PC-3 (cell line): ENCODE measurements around the gene DRD2. TPM values are rescaled to one million over a fixed set of nuclear protein-coding genes. Genes with fewer than 3 reads are reported as not detected.

Experiments
- ATAC-seq: fragments of 200-7000 bp; cut with Tn5 transposase; 2 replicates; pipeline ENCODE4 v1.9.1; 2020; ENCODE audit warnings: mild to moderate bottlenecking, moderate library complexity
- BruUV-seq: library from RNA; stranded (reverse); fragments of 400-500 nt; replicated peaks from 2 replicates; lab custom pipeline; 2021; lab: Mats Ljungman, UMichigan
- CTCF ChIA-PET: fragments of 300-600 bp; sonication (Branson Sonifier 250); formaldehyde crosslinking; loops from one replicate; lab custom pipeline; 2022; ENCODE audit warnings: antibody characterized with exemption; lab: Charles Lee
- POLR2A ChIA-PET: fragments of 300-600 bp; sonication (Branson Sonifier 250); formaldehyde crosslinking; loops from one replicate; lab custom pipeline; 2022; ENCODE audit warnings: antibody characterized with exemption; ENCODE audit not compliant: unreplicated experiment; lab: Charles Lee
- DNase-seq: peaks from one replicate; pipeline ENCODE4 v3.0.0-alpha.2; 2015
- H2AFZ ChIP-seq: fragments of 300-600 bp; sonication (generic); 2 replicates; pipeline ENCODE4 v1.6.0; 2016; ENCODE audit warnings: antibody characterized with exemption, low read length
- H3F3A ChIP-seq: fragments of 300-600 bp; sonication (generic); one replicate; pipeline ENCODE4 v1.6.0; 2017; ENCODE audit warnings: antibody characterized with exemption, low read length, control low read depth, mild to moderate bottlenecking; ENCODE audit not compliant: unreplicated experiment
- H3K27ac ChIP-seq: fragments of 300-600 bp; sonication (generic); 2 replicates; pipeline ENCODE4 v1.5.1; 2016; ENCODE audit warnings: mild to moderate bottlenecking, low read length
- H3K27me3 ChIP-seq: fragments of 300-600 bp; sonication (generic); 2 replicates; pipeline ENCODE4 v1.6.1; 2016; ENCODE audit warnings: low read length, mixed read lengths
- H3K36me3 ChIP-seq: fragments of 300-600 bp; sonication (generic); 2 replicates; pipeline ENCODE4 v1.6.1; 2016; ENCODE audit warnings: low read depth, mixed run types, low read length, mixed read lengths
- H3K4me1 ChIP-seq: fragments of 300-600 bp; sonication (generic); 2 replicates; pipeline ENCODE4 v1.5.1; 2016; ENCODE audit warnings: low read length; ENCODE audit not compliant: insufficient read depth
- H3K4me2 ChIP-seq: fragments of 300-600 bp; sonication (generic); 2 replicates; pipeline ENCODE4 v1.6.0; 2016; ENCODE audit warnings: low read length
- H3K4me3 ChIP-seq: fragments of 300-600 bp; sonication (generic); 2 replicates; pipeline ENCODE4 v1.5.1; 2016; ENCODE audit warnings: mild to moderate bottlenecking, low read length, mixed read lengths
- H3K79me2 ChIP-seq: fragments of 300-600 bp; sonication (generic); 2 replicates; pipeline ENCODE4 v1.6.1; 2017; ENCODE audit warnings: low read length, mixed read lengths
- H3K9ac ChIP-seq: fragments of 300-600 bp; sonication (generic); 2 replicates; pipeline ENCODE4 v1.6.0; 2016; ENCODE audit warnings: mild to moderate bottlenecking, low read length
- H3K9me2 ChIP-seq: fragments of 300-600 bp; sonication (generic); replicated peaks from 2 replicates; pipeline ENCODE4 v1.6.1; 2016; ENCODE audit warnings: mixed run types, low read length, mixed read lengths
- H3K9me3 ChIP-seq: fragments of 300-600 bp; sonication (generic); 2 replicates; pipeline ENCODE4 v1.6.1; 2016; ENCODE audit warnings: low read length, mixed read lengths
- H4K20me1 ChIP-seq: fragments of 300-600 bp; sonication (generic); 2 replicates; pipeline ENCODE4 v1.6.1; 2016; ENCODE audit warnings: low read length, mixed read lengths
- CTCF ChIP-seq: fragments of 300-600 bp; sonication (generic); conservative IDR thresholded peaks from 2 replicates; pipeline ENCODE4 v1.5.1; 2017; ENCODE audit warnings: antibody characterized with exemption, low read depth, mild to moderate bottlenecking, low read length
- EZH2 ChIP-seq: fragments of 300-600 bp; sonication (generic); IDR thresholded peaks from one replicate; pipeline ENCODE4 v1.6.1; 2017; ENCODE audit warnings: antibody characterized with exemption, mild to moderate bottlenecking, low read length; ENCODE audit not compliant: unreplicated experiment
- EZH2phosphoT487 ChIP-seq: fragments of 300-600 bp; sonication (generic); IDR thresholded peaks from 2 replicates; pipeline ENCODE4 v1.6.1; 2018; ENCODE audit warnings: mild to moderate bottlenecking, antibody characterized with exemption, low read length, borderline replicate concordance
- intact Hi-C: fragments of 100-400 bp; cut with micrococcal nuclease; formaldehyde crosslinking; loops from 2 replicates; pipeline ENCODE4 v1.9.0; 2023
- total RNA-seq: library from RNA; depleted of rRNA; stranded (reverse); fragments of >200 nt; gene quantifications from 2 replicates; pipeline ENCODE4 v1.2.3, GENCODE V29; 2014

DRD2 gene
- total RNA-seq, 1 experiment from 2014 or later, result not detected

- Histone ChIP-seq H3K79me2 (no peaks in the 10 kb centered on the region), H4K20me1 (no peaks in the 10 kb centered on the region), H3K4me3 (no peak overlapping the region), H3K36me3 (no peaks in the 10 kb centered on the region), H3K4me1 (no peaks in the 10 kb centered on the region), H3K9ac (no peak overlapping the region), H3K9me2 (no peaks in the 10 kb centered on the region), H3K9me3 (no peaks in the 10 kb centered on the region), H3K27me3 (peaks cover 16% of the 10 kb centered on the region; the same call in 1 of the 2 replicates), H2AFZ (no peak overlapping the region), H3K4me2 (no peak overlapping the region), H3F3A (no peaks in the 10 kb centered on the region), H3K27ac (no peak overlapping the region)
- TF ChIP-seq CTCF (no peak), EZH2phosphoT487 (no peak)
- peak; percentile 45; the same call in 1 of the 2 replicates for ATAC-seq
- ChIA-PET POLR2A (no interaction called here), CTCF (no interaction called here)
- intact Hi-C loops, result no loop called here
- BruUV-seq, result no TSS peak
- DNase-seq, result peak; percentile 76
Observed at GRCh38 chr11:113401718-113402117, 73.5 kb downstream of the DRD2 start.

GRCh38 chr11:113400631-113401230 is 74.5 kb downstream of the DRD2 start:
- Histone ChIP-seq H3K9ac (no peak overlapping the region), H3F3A (no peaks in the 10 kb centered on the region), H3K27ac (no peak overlapping the region), H4K20me1 (no peaks in the 10 kb centered on the region), H3K79me2 (no peaks in the 10 kb centered on the region), H2AFZ (no peak overlapping the region), H3K9me2 (no peaks in the 10 kb centered on the region), H3K9me3 (no peaks in the 10 kb centered on the region), H3K4me1 (no peaks in the 10 kb centered on the region), H3K27me3 (peaks cover 16% of the 10 kb centered on the region; the same call in 1 of the 2 replicates), H3K4me3 (no peak overlapping the region), H3K4me2 (no peak overlapping the region), H3K36me3 (no peaks in the 10 kb centered on the region)
- TF ChIP-seq EZH2 (no peak), EZH2phosphoT487 (no peak), CTCF (no peak)
- ChIA-PET POLR2A (no interaction called here), CTCF (no interaction called here)
- ATAC-seq (no peak), DNase-seq (no peak)
- intact Hi-C loops, result no loop called here
- no TSS peak for BruUV-seq

DNA sequence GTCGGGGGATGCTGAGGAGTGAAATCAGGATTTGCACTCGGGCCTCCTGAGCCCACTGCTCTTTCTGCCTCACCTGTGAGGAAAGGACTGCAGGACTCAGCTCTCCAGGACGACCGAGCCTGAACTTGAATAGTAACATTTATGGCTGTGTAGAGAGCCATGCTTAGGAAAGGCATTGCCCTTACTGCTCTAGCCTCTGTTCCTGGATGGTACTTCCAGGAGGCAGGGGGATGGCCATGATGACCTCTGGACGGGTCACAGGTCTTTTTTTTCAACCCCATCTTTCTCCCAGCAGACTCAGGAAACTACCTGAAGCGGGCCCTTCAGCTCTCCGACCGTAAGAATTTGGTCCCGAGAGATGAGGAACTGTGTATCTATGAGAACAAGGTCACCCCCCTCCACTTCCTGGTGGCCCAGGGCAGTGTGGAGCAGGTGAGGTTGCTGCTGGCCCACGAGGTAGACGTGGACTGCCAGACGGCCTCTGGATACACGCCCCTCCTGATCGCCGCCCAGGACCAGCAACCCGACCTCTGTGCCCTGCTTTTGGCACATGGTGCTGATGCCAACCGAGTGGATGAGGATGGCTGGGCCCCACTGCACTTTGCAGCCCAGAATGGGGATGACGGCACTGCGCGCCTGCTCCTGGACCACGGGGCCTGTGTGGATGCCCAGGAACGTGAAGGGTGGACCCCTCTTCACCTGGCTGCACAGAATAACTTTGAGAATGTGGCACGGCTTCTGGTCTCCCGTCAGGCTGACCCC is 76.3 kb downstream of the DRD2 start:
- Histone ChIP-seq H3K79me2 (no peaks in the 10 kb centered on the region), H3K36me3 (no peaks in the 10 kb centered on the region), H2AFZ (no peak overlapping the region), H3K9ac (no peak overlapping the region), H3K27me3 (peaks cover 9% of the 10 kb centered on the region; the same call in 1 of the 2 replicates), H3F3A (no peaks in the 10 kb centered on the region), H4K20me1 (no peaks in the 10 kb centered on the region), H3K4me1 (no peaks in the 10 kb centered on the region), H3K4me3 (no peak overlapping the region), H3K9me3 (no peaks in the 10 kb centered on the region), H3K9me2 (no peaks in the 10 kb centered on the region), H3K27ac (no peak overlapping the region), H3K4me2 (no peak overlapping the region)
- intact Hi-C loops, result no loop called here
- POLR2A ChIA-PET, result no interaction called here
- TF ChIP-seq CTCF, result no peak
- no peak for TF ChIP-seq EZH2
- TF ChIP-seq EZH2phosphoT487, result no peak
- DNase-seq (no peak), ATAC-seq (no peak)
- CTCF ChIA-PET, result no interaction called here
- BruUV-seq, result no TSS peak
